NK-92 (cell line): ENCODE data around the gene FDX2.
"Not testable (repeated sequence)": the region's sequence is repeated elsewhere in the genome, so short reads cannot be mapped to it uniquely, and the experiment has no call there.

Source experiments
- DNase-seq: peaks from one replicate; lab custom pipeline; 2025; ENCODE audit not compliant: unreplicated experiment; lab: John Stamatoyannopoulos, UW

FDX2 gene

GRCh38 chr19:10284065-10284959, 31.5 kb downstream of the FDX2 start:
- no peak for DNase-seq

DNA sequence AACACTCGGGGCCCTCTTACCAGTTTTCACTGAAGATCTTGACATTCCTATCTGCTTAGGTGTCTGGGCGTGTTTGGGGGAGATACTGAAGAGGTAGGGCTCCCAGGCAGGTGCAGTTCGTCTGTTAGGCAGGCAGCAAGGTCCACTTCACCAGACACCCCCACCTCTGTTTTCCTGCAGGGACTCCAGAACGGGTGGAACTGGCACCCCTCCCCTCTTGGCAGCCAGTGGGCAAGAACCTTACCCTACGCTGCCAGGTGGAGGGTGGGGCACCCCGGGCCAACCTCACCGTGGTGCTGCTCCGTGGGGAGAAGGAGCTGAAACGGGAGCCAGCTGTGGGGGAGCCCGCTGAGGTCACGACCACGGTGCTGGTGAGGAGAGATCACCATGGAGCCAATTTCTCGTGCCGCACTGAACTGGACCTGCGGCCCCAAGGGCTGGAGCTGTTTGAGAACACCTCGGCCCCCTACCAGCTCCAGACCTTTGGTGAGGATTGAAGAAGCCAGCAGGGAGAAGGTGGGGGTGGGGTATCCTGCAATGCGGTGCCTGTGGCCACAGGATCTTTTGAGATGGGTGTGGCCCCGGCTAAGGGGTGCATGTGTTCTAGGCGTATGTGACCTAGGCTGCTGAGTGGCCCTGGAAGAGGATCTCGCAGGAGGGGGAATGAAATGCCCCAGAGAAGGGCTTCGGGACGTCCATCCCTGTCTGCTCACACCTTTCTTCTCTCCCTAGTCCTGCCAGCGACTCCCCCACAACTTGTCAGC, 32.3 kb downstream of the FDX2 start:
- no peak for DNase-seq

GRCh38 chr19:10282043-10282442, 33.8 kb downstream of the FDX2 start:
- not testable (repeated sequence) for DNase-seq

GRCh38 chr19:10279737-10280442, 35.9 kb downstream of the FDX2 start:
- DNase-seq: no peak

DNA sequence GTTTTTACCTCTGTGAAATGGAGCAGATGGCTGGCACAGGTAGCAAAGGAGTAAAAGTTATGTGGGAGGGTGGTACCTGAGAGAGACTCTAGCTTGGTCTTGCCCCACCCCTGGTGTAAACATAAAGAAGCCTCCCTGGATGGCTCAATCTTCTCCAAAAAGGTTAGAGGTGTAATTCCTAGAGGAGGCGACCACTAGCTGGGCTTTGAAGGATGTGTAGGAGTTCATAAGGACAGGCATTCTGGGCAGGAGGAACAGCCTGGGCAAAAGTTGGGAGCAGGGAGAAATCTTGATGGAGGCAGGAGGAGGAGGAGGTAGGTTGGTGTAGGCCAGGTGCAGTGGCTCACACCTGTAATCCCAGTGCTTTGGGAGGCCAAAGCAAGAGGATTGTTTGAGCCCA, 36.9 kb downstream of the FDX2 start:
- no peak for DNase-seq

DNA sequence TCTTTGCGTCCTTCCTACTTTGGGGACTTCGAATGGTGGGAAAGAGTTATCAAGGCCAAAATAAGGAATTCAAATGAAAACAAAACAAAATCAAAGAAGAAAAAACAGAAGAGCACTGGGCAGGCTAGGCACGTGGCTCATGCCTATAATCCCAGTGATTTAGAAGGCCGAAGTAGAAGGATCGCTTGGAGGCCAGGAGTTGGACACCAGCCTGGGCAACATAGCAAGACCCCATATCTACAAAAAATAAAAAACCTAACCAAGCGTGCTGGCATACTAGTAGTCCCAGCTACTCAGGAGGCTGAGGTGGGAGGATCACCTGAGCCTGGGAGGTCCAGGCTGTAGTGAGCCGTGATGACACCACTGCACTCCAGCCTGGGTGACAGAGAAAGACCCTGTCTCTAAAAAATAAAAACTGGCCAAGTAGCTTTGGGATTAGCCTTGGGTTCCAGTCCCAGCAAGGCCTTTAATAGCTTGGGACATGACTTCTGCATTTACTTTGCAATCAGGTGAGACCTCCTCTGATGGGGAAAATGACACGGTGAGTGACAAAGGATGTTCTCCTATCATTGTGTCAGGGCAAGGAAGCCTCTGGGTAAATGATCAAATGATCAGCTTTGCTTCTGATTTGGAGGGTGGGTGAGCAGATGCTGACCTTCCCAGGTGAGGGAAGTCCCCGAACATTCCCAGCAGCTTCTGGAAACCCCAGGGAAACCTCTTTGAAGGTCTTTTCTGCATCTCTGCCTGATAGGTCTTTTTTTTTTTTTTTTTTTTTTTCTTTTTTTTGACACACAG, 37.8 kb downstream of the FDX2 start:
- DNase-seq: no peak

GRCh38 chr19:10274589-10274988, 41.2 kb downstream of the FDX2 start:
- DNase-seq: no peak

DNA sequence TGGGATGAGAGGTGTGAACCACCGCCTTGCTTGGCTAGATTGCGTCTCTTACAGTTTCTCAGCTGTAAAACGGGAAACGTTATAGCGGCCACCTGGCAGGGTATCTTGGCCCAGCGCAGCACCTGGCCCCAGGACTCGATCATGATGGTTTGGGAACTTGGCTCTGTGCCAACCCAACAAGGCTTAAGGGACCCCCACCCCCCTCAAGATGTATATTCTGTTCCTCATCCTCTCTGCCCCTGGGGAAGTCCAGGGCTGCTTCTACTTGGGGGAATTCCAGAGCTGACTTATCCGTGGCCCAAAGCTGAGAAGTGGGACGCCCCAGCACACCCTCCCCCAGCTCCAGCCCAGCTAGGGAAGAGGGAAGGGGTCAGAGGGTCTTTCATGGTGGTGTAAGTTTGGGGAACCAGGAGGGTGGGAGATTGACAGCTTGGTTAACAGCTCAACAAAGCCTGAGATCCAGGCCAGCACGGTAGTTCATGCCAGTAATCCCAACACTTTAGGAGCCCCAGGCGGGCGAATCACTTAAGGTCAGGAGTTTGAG, 44.2 kb downstream of the FDX2 start:
- DNase-seq: no peak

DNA sequence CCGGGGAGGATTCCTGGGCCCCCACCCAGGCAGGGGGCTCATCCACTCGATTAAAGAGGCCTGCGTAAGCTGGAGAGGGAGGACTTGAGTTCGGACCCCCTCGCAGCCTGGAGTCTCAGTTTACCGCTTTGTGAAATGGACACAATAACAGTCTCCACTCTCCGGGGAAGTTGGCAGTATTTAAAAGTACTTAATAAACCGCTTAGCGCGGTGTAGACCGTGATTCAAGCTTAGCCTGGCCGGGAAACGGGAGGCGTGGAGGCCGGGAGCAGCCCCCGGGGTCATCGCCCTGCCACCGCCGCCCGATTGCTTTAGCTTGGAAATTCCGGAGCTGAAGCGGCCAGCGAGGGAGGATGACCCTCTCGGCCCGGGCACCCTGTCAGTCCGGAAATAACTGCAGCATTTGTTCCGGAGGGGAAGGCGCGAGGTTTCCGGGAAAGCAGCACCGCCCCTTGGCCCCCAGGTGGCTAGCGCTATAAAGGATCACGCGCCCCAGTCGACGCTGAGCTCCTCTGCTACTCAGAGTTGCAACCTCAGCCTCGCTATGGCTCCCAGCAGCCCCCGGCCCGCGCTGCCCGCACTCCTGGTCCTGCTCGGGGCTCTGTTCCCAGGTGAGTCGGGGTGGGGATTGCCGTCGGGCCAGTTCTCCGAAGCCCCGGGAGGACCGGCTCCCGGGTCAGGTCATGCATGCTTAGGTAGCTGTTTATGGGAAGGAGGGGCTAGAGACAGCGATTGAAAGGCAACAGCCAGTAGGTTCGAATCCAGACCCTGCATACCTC, 45.0 kb downstream of the FDX2 start, which contains the start of gene ICAM1:
Gene ICAM1 (plus strand): TSS at position 505 of the 779 bp plus-strand sequence. CDS start 40 bp downstream, at position 545.
- DNase-seq: no peak

- DNase-seq: no peak
Observed at GRCh38 chr19:10270180-10270615, 45.6 kb downstream of the FDX2 start.

GRCh38 chr19:10269333-10270179, 46.3 kb downstream of the FDX2 start:
- no peak for DNase-seq

DNA sequence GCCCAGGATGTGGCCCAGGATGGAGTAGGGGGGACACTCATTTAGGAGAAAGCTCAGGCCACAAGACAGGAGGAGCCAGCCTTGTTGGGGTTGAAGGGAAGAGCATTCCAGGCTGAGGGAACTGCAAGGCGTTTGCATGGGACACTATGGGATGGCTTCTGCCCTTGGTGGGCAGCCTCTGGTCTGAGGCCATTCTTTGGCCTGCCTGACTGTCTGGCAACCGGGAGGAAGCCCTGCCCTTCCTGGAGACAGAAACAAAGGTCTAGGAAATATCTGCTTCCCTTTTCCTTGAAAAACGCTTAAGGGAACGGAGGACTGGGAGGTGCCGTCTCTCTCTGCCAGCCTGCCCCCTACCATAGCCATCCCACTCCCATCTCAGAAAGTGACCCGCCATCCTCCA, 47.7 kb downstream of the FDX2 start:
- DNase-seq: no peak

- no peak for DNase-seq
Observed at GRCh38 chr19:10266706-10267105, 49.1 kb downstream of the FDX2 start.

- DNase-seq: no peak
Observed at GRCh38 chr19:10262771-10263170, 53.0 kb downstream of the FDX2 start.

- DNase-seq: no peak
Observed at GRCh38 chr19:10260141-10260584, 55.7 kb downstream of the FDX2 start.
